Head of caudate nucleus (tissue), 42 donors: ENCODE results near the gene EFNA2.

Experiments
- DNase-seq, 42 donors: peaks; one replicate each; pipeline versions ENCODE4 v3.0.0 to v3.0.0-alpha.2; 2020 to 2021; ENCODE audit warnings: mixed read lengths in 7 of 42
- intact Hi-C: fragments of 100-400 bp; cut with DNase I; formaldehyde crosslinking; loops from one replicate; pipeline ENCODE4 v1.15.0; 2022

EFNA2 gene

GRCh38 chr19:1268226-1269064, 17.2 kb upstream of the EFNA2 start:
- DNase-seq: peak in 3 of 42 donors; percentile 12 to 58 (median 21)
- intact Hi-C loops: no loop called here

- peak; percentile 99 to 100 (median 100) for DNase-seq
- intact Hi-C loops: no loop called here
Observed at GRCh38 chr19:1269065-1269477, 16.6 kb upstream of the EFNA2 start, which contains the start of gene CIRBP. TSS of gene CIRBP (plus strand) at chr19:1269332. CDS start at chr19:1270934, 1,602 bp downstream.

- peak; percentile 62 to 92 (median 82) for DNase-seq
- intact Hi-C loops: no loop called here
Observed at GRCh38 chr19:1269478-1270212, 16.0 kb upstream of the EFNA2 start.

- no peak for DNase-seq
- intact Hi-C loops: no loop called here
Observed at GRCh38 chr19:1270213-1270853, 15.3 kb upstream of the EFNA2 start.

GRCh38 chr19:1270854-1271527, 14.7 kb upstream of the EFNA2 start:
- DNase-seq: no peak
- intact Hi-C loops: no loop called here

GRCh38 chr19:1271528-1272422, 13.9 kb upstream of the EFNA2 start:
- DNase-seq: no peak
- intact Hi-C loops: no loop called here

- intact Hi-C loops: no loop called here
- DNase-seq: peak in 6 of 42 donors; percentile 34 to 70 (median 54)
Observed at GRCh38 chr19:1272423-1273262, 13.0 kb upstream of the EFNA2 start.

GRCh38 chr19:1273263-1274041, 12.2 kb upstream of the EFNA2 start:
- intact Hi-C loops: no loop called here
- no peak for DNase-seq

GRCh38 chr19:1274081-1274851, 11.4 kb upstream of the EFNA2 start:
- intact Hi-C loops: no loop called here
- no peak for DNase-seq

GRCh38 chr19:1274852-1275259, 10.8 kb upstream of the EFNA2 start:
- no peak for DNase-seq
- intact Hi-C loops: loop anchor here (5.0 kb wide), 1 partner anchor 87 kb away; no protein-coding TSS in a partner anchor

GRCh38 chr19:1275260-1275975, 10.3 kb upstream of the EFNA2 start, which contains the start of gene FAM174C:
TSS of gene FAM174C (plus strand) at chr19:1275530. CDS start at chr19:1275550, 20 bp downstream.
- intact Hi-C loops: loop anchor here (5.0 kb wide), 1 partner anchor 87 kb away; no protein-coding TSS in a partner anchor
- peak; percentile 92 to 100 (median 97) for DNase-seq

GRCh38 chr19:1275976-1276627, 9.6 kb upstream of the EFNA2 start:
- intact Hi-C loops: loop anchor here (5.0 kb wide), 1 partner anchor 86 kb away; no protein-coding TSS in a partner anchor
- DNase-seq: peak in 2 of 42 donors; percentile 24 to 42

GRCh38 chr19:1276628-1277022, 9.0 kb upstream of the EFNA2 start:
- no peak for DNase-seq
- intact Hi-C loops: loop anchor here (5.0 kb wide), 1 partner anchor 86 kb away; no protein-coding TSS in a partner anchor

- no peak for DNase-seq
- intact Hi-C loops: loop anchor here (5.0 kb wide), 1 partner anchor 85 kb away; no protein-coding TSS in a partner anchor
Observed at GRCh38 chr19:1277061-1277460, 8.6 kb upstream of the EFNA2 start.
